Sigmoid colon (tissue), 4 donors: Measurements from ENCODE around the gene MTMR3.
"Not testable (repeated sequence)": the region's sequence is repeated elsewhere in the genome, so short reads cannot be mapped to it uniquely, and the experiment has no call there.

Experiments used
- POLR2AphosphoS5 ChIP-seq, 4 donors: sonication (generic); formaldehyde crosslinking; IDR thresholded peaks; one replicate each; pipeline ENCODE4 v1.6.1; 2017; ENCODE audit warnings: antibody characterized with exemption in 4 of 4
- TF ChIP-seq, protein P1 (sequence below), 4 experiments: fragments of 450-650 bp in 3 of 4; fragments of 200-600 bp in 1 of 4; IDR thresholded peaks; one replicate each; pipeline ENCODE4 v1.5.1; 2016 to 2019; ENCODE audit warnings: antibody characterized with exemption in 4 of 4, mild to moderate bottlenecking in 3 of 4, moderate library complexity in 2 of 4

DNA sequence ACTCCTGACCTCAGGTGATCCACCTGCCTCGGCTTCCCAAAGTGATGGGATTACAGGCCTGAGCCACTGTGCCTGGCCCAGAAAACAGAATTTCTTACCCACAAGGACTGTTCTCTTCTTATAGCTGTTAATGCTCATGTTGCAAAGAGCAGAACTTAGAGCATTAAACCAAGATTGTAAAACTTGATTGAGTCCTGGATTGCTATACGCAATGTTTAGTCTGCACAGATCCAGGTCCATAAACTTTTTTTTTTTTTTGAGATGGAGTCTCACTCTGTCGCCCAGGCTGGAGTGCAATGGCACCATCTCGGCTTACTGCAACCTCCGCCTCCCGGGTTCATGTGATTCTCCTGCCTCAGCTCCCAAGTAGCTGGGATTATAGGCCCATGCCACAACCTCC is 178.1 kb downstream of the MTMR3 start:
- TF ChIP-seq, protein P1, sequence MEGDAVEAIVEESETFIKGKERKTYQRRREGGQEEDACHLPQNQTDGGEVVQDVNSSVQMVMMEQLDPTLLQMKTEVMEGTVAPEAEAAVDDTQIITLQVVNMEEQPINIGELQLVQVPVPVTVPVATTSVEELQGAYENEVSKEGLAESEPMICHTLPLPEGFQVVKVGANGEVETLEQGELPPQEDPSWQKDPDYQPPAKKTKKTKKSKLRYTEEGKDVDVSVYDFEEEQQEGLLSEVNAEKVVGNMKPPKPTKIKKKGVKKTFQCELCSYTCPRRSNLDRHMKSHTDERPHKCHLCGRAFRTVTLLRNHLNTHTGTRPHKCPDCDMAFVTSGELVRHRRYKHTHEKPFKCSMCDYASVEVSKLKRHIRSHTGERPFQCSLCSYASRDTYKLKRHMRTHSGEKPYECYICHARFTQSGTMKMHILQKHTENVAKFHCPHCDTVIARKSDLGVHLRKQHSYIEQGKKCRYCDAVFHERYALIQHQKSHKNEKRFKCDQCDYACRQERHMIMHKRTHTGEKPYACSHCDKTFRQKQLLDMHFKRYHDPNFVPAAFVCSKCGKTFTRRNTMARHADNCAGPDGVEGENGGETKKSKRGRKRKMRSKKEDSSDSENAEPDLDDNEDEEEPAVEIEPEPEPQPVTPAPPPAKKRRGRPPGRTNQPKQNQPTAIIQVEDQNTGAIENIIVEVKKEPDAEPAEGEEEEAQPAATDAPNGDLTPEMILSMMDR (IDR thresholded peaks at IDR 0.05) = not testable (repeated sequence)
- not testable (repeated sequence) for TF ChIP-seq POLR2AphosphoS5 (IDR thresholded peaks at IDR 0.05)
